Measurements from ENCODE around the gene LRBA.

- TF ChIP-seq EZH2 (optimal IDR thresholded peaks at IDR 0.05; ENCODE audit: low read depth, low read length) (no peak), CTCF (IDR thresholded peaks at IDR 0.05; ENCODE audit: low read length) (no peak), EZH2phosphoT487 (IDR thresholded peaks at IDR 0.05; ENCODE audit: low read length) (no peak)
Measured at GRCh38 chr4:150379454-150379853, 635.6 kb downstream of the LRBA start.

Measured in MM.1S (cell line).